Hepatocyte (in vitro differentiated cells): ENCODE results near the gene IRF3. TPM values are rescaled to one million over a fixed set of nuclear protein-coding genes. Genes with fewer than 3 reads are reported as not detected.

Experiments
- DNase-seq: peaks from one replicate; pipeline ENCODE4 v3.0.0-alpha.2; 2016; ENCODE audit warnings: low spot score
- H2AFZ ChIP-seq: fragments of 200-600 bp; sonication (generic); 2 replicates; pipeline ENCODE4 v1.6.0; 2016; ENCODE audit warnings: antibody characterized with exemption, mild to moderate bottlenecking
- H3K27ac ChIP-seq: fragments of 200-600 bp; sonication (generic); 2 replicates; pipeline ENCODE4 v1.5.1; 2016; ENCODE audit warnings: mild to moderate bottlenecking
- H3K27me3 ChIP-seq: fragments of 200-600 bp; sonication (generic); 2 replicates; pipeline ENCODE4 v1.6.1; 2016
- H3K36me3 ChIP-seq: fragments of 200-600 bp; sonication (generic); replicated peaks from 2 replicates; pipeline ENCODE4 v1.5.1; 2016; ENCODE audit warnings: low read depth; ENCODE audit not compliant: insufficient read depth
- H3K4me1 ChIP-seq: fragments of 200-600 bp; sonication (generic); 2 replicates; pipeline ENCODE4 v1.5.1; 2016; ENCODE audit warnings: mild to moderate bottlenecking, moderate library complexity; ENCODE audit not compliant: insufficient read depth
- H3K4me2 ChIP-seq: fragments of 200-600 bp; sonication (generic); 2 replicates; pipeline ENCODE4 v1.6.0; 2016
- H3K4me3 ChIP-seq: fragments of 200-600 bp; sonication (generic); 2 replicates; pipeline ENCODE4 v1.5.1; 2016; ENCODE audit warnings: mild to moderate bottlenecking
- H3K79me2 ChIP-seq: fragments of 200-600 bp; sonication (generic); 2 replicates; pipeline ENCODE4 v1.6.0; 2017; ENCODE audit warnings: mild to moderate bottlenecking
- H3K9me2 ChIP-seq: fragments of 200-600 bp; sonication (generic); replicated peaks from 2 replicates; pipeline ENCODE4 v1.6.0; 2017; ENCODE audit warnings: mild to moderate bottlenecking; ENCODE audit not compliant: insufficient read depth
- H3K9me3 ChIP-seq: fragments of 200-600 bp; sonication (generic); 2 replicates; pipeline ENCODE4 v1.5.1; 2016; ENCODE audit warnings: low read depth, mild to moderate bottlenecking
- H4K20me1 ChIP-seq: fragments of 200-600 bp; sonication (generic); 2 replicates; pipeline ENCODE4 v1.6.0; 2016; ENCODE audit warnings: mild to moderate bottlenecking; ENCODE audit not compliant: insufficient read depth, poor library complexity, severe bottlenecking
- CTCF ChIP-seq: fragments of 200-600 bp; sonication (generic); IDR thresholded peaks from 2 replicates; pipeline ENCODE4 v1.5.1; 2016; ENCODE audit warnings: antibody characterized with exemption, mild to moderate bottlenecking; ENCODE audit not compliant: poor library complexity
- EZH2 ChIP-seq: fragments of 200-600 bp; sonication (generic); IDR thresholded peaks from 2 replicates; pipeline ENCODE4 v1.6.1; 2016; ENCODE audit warnings: antibody characterized with exemption, mild to moderate bottlenecking, borderline replicate concordance
- EZH2phosphoT487 ChIP-seq: fragments of 200-600 bp; sonication (generic); IDR thresholded peaks from one replicate; pipeline ENCODE4 v1.6.1; 2018; ENCODE audit warnings: antibody characterized with exemption, mild to moderate bottlenecking, low read depth, moderate library complexity; ENCODE audit not compliant: unreplicated experiment, severe bottlenecking
- WGBS: methylation state at CpG from one replicate; pipeline ENCODE4 v1.1.6; 2016; ENCODE audit warnings: low lambda C conversion rate; ENCODE audit errors: missing lambda C conversion rate; 5-methylcytosine and 5-hydroxymethylcytosine counted together
- polyA plus RNA-seq: library from polyadenylated mRNA; unstranded; fragments of >200 nt; fragmentation: Nextera tagmentation; extraction: Ambion mirVana; gene quantifications from 2 replicates; pipeline ENCODE4 v1.2.1, GENCODE V29; 2016
- total RNA-seq: library from RNA; depleted of rRNA; stranded (reverse); fragments of >200 nt; gene quantifications from 2 replicates; pipeline ENCODE4 v1.2.3, GENCODE V29; 2014

Gene IRF3
- total and polyA plus RNA-seq, 2 experiments from 2014 or later = 38.8 to 55.6 TPM

GRCh38 chr19:49641688-49642491 is 23.8 kb downstream of the IRF3 start, which contains the start of gene SCAF1:
Gene SCAF1 (plus strand): TSS chr19:49642209. CDS start chr19:49645027, 2,818 bp downstream.
- Histone ChIP-seq H3K27me3 (no peaks in the 10 kb centered on the region), H3K4me1 (peaks cover 38% of the 10 kb centered on the region), H3K9me3 (no peaks in the 10 kb centered on the region), H3K4me3 (peak within 1 kb of the TSS; percentile 75), H3K36me3 (no peaks in the 10 kb centered on the region), H3K79me2 (peaks cover 48% of the 10 kb centered on the region), H4K20me1 (peaks cover 9% of the 10 kb centered on the region), H2AFZ (peak within 1 kb of the TSS; percentile 39), H3K9me2 (no peaks in the 10 kb centered on the region), H3K27ac (peak within 1 kb of the TSS; percentile 100), H3K4me2 (peak within 1 kb of the TSS; percentile 94)
- no peak for TF ChIP-seq EZH2phosphoT487
- peak; percentile 100 for DNase-seq
- WGBS = 2% methylated on average over 35 of the region's 87 CpGs

GRCh38 chr19:49640113-49640898 is 25.4 kb downstream of the IRF3 start, which contains the start of gene RRAS:
Gene RRAS (minus strand): TSS chr19:49640143. CDS start chr19:49640098, 45 bp downstream.
- H3K27ac ChIP-seq = peak within 1 kb of the TSS; percentile 100
- under 1% methylated on average over 43 of the region's 51 CpGs for WGBS
- no peak within 1 kb of the TSS for H2AFZ ChIP-seq
- H3K4me3 ChIP-seq = peak within 1 kb of the TSS; percentile 22
- H3K36me3 ChIP-seq = no peaks in the 10 kb centered on the region
- H4K20me1 ChIP-seq = peaks cover 9% of the 10 kb centered on the region
- H3K4me2 ChIP-seq = peak within 1 kb of the TSS; percentile 79
- H3K4me1 ChIP-seq = peaks cover 38% of the 10 kb centered on the region
- TF ChIP-seq EZH2phosphoT487 (no peak), EZH2 (no peak), CTCF (no peak)
- DNase-seq = peak; percentile 100
- H3K79me2 ChIP-seq = peaks cover 32% of the 10 kb centered on the region
- no peaks in the 10 kb centered on the region for H3K9me2 ChIP-seq
- no peaks in the 10 kb centered on the region for H3K9me3 ChIP-seq
- no peaks in the 10 kb centered on the region for H3K27me3 ChIP-seq

GRCh38 chr19:49639401-49640112 is 26.1 kb downstream of the IRF3 start:
- Histone ChIP-seq H2AFZ (no peak overlapping the region), H3K4me2 (peak overlapping the region; percentile 77), H3K27me3 (no peaks in the 10 kb centered on the region), H3K36me3 (no peaks in the 10 kb centered on the region), H4K20me1 (peaks cover 9% of the 10 kb centered on the region), H3K27ac (peak overlapping the region; percentile 78), H3K79me2 (peaks cover 24% of the 10 kb centered on the region), H3K4me1 (peaks cover 38% of the 10 kb centered on the region), H3K4me3 (peak overlapping the region; percentile 22), H3K9me2 (no peaks in the 10 kb centered on the region), H3K9me3 (no peaks in the 10 kb centered on the region)
- 24% methylated on average over 12 of the region's 31 CpGs for WGBS
- TF ChIP-seq EZH2 = no peak
- TF ChIP-seq EZH2phosphoT487 = no peak
- no peak for DNase-seq
